GM12878 (cell line): ENCODE measurements around the gene FAM25A.

Experiments
- CREB1 ChIP-seq: IDR thresholded peaks from 2 replicates; pipeline ENCODE4 v1.6.1; 2012; ENCODE audit warnings: low read depth, mild to moderate bottlenecking, inconsistent platforms
- CTCF ChIP-seq, 3 experiments: IDR thresholded peaks in 2 of 3; conservative IDR thresholded peaks in 1 of 3; 2 replicates each; pipeline ENCODE4 v1.5.1; 2011; ENCODE audit warnings: low read depth in 3 of 3, low read length in 3 of 3, mild to moderate bottlenecking in 3 of 3, control low read depth in 2 of 3, moderate library complexity in 2 of 3, inconsistent platforms in 1 of 3, mixed read lengths in 1 of 3; ENCODE audit not compliant: control insufficient read depth in 2 of 3, insufficient read depth in 1 of 3; ENCODE audit errors: extremely low read depth in 1 of 3
- EP300 ChIP-seq, 2 experiments: fragments of 150-350 bp in 1 of 2; IDR thresholded peaks; 2 replicates each; pipeline ENCODE4 v1.6.1; 2011 to 2012; ENCODE audit warnings: low read depth in 2 of 2, low read length in 2 of 2, borderline replicate concordance in 1 of 2, improper control_type of control experiment in 1 of 2, inconsistent platforms in 1 of 2; ENCODE audit not compliant: control insufficient read depth in 1 of 2
- NR2C2 ChIP-seq: IDR thresholded peaks from 2 replicates; pipeline ENCODE4 v1.6.1; 2011; ENCODE audit warnings: borderline replicate concordance, low read depth; ENCODE audit not compliant: control insufficient read depth, insufficient read length
- POLR2A ChIP-seq: IDR thresholded peaks from 2 replicates; pipeline ENCODE4 v1.6.1; 2011; ENCODE audit warnings: low read depth, mild to moderate bottlenecking, low read length
- RB1 ChIP-seq: fragments of 450-650 bp; formaldehyde crosslinking; IDR thresholded peaks from 2 replicates; pipeline ENCODE4 v1.6.1; 2017; ENCODE audit warnings: mild to moderate bottlenecking, borderline replicate concordance
- TAF1 ChIP-seq: IDR thresholded peaks from 2 replicates; pipeline ENCODE4 v1.6.1; 2011; ENCODE audit warnings: mild to moderate bottlenecking, low read depth, low read length, borderline replicate concordance
- USF1 ChIP-seq: IDR thresholded peaks from 2 replicates; pipeline ENCODE4 v1.6.1; 2011; ENCODE audit warnings: borderline replicate concordance, low read depth, mild to moderate bottlenecking, moderate library complexity, mixed read lengths, low read length; ENCODE audit not compliant: insufficient read depth; ENCODE audit errors: extremely low read length

GRCh38 chr10:87066178-87066577, 46.1 kb downstream of the FAM25A start:
- no peak for TF ChIP-seq POLR2A
- no peak for TF ChIP-seq CTCF (IDR thresholded peaks at IDR 0.05 in 2 of 3, conservative IDR thresholded peaks at IDR 0.05 in 1 of 3; ENCODE audit: control insufficient read depth in 2 of 3, extremely low read depth in 1 of 3, insufficient read depth in 1 of 3, low read depth in 3 of 3, low read length in 3 of 3)
- TF ChIP-seq CREB1, result no peak
- no peak for TF ChIP-seq NR2C2
- TF ChIP-seq EP300 (IDR thresholded peaks at IDR 0.05; ENCODE audit: borderline replicate concordance in 1 of 2, control insufficient read depth in 1 of 2, low read depth in 2 of 2, low read length in 2 of 2), result no peak
- no peak for TF ChIP-seq RB1
- no peak for TF ChIP-seq USF1
- no peak for TF ChIP-seq TAF1
